NCI-H2029 treated with DMSO at 0.1 percent for 48 hours (cell line): ENCODE measurements around the gene PILRB.
"Not testable (repeated sequence)": the region's sequence is repeated elsewhere in the genome, so short reads cannot be mapped to it uniquely, and the experiment has no call there.

Experiments used
- DNase-seq: peaks from one replicate; lab custom pipeline; 2025; lab: John Stamatoyannopoulos, UW

The PILRB gene

GRCh38 chr7:100376066-100376465, 18.1 kb downstream of the PILRB start:
- no peak for DNase-seq

- DNase-seq, result no peak
Observed at GRCh38 chr7:100378114-100378755, 20.3 kb downstream of the PILRB start.

- no peak for DNase-seq
Observed at GRCh38 chr7:100380196-100380595, 22.3 kb downstream of the PILRB start.

- not testable (repeated sequence) for DNase-seq
Observed at GRCh38 chr7:100381531-100382233, 23.8 kb downstream of the PILRB start.

- peak; percentile 21 for DNase-seq
Observed at GRCh38 chr7:100382234-100382853, 24.4 kb downstream of the PILRB start.

- no peak for DNase-seq
Observed at GRCh38 chr7:100384628-100385294, 26.8 kb downstream of the PILRB start.

- no peak for DNase-seq
Observed at GRCh38 chr7:100386940-100387339, 29.0 kb downstream of the PILRB start.

GRCh38 chr7:100387695-100388094, 29.8 kb downstream of the PILRB start:
- no peak for DNase-seq

- no peak for DNase-seq
Observed at GRCh38 chr7:100389437-100390088, 31.6 kb downstream of the PILRB start.

GRCh38 chr7:100390286-100391009, 32.5 kb downstream of the PILRB start:
- no peak for DNase-seq

- no peak for DNase-seq
Observed at GRCh38 chr7:100393233-100393905, 35.5 kb downstream of the PILRB start.

GRCh38 chr7:100394077-100394476, 36.2 kb downstream of the PILRB start:
- DNase-seq, result no peak

GRCh38 chr7:100396421-100396982, 38.6 kb downstream of the PILRB start:
- no peak for DNase-seq

GRCh38 chr7:100397315-100398081, 39.6 kb downstream of the PILRB start:
- no peak for DNase-seq

- DNase-seq, result no peak
Observed at GRCh38 chr7:100398239-100398638, 40.3 kb downstream of the PILRB start.

- no peak for DNase-seq
Observed at GRCh38 chr7:100400041-100400440, 42.1 kb downstream of the PILRB start.

GRCh38 chr7:100400656-100401055, 42.7 kb downstream of the PILRB start:
- DNase-seq, result no peak

- DNase-seq, result no peak
Observed at GRCh38 chr7:100401811-100402210, 43.9 kb downstream of the PILRB start.

- no peak for DNase-seq
Observed at GRCh38 chr7:100402241-100402640, 44.3 kb downstream of the PILRB start.

GRCh38 chr7:100406767-100407166, 48.9 kb downstream of the PILRB start:
- peak; percentile 78 for DNase-seq
